SK-N-MC (cell line): Measurements from ENCODE around the gene USP26.
"Not testable (repeated sequence)": the region's sequence is repeated elsewhere in the genome, so short reads cannot be mapped to it uniquely, and the experiment has no call there.

Source experiments
- DNase-seq: peaks from one replicate; pipeline ENCODE4 v3.0.0-alpha.2; 2011; ENCODE audit warnings: low read depth, low spot score
- H3K27ac ChIP-seq: fragments of 200-600 bp; sonication (generic); 2 replicates; pipeline ENCODE4 v1.5.1; 2016; ENCODE audit warnings: mixed run types
- H3K36me3 ChIP-seq: fragments of 200-600 bp; sonication (generic); 2 replicates; pipeline ENCODE4 v1.6.1; 2017; ENCODE audit warnings: antibody characterized with exemption, low read length, mixed read lengths; ENCODE audit not compliant: insufficient read depth
- H3K4me3 ChIP-seq: fragments of 200-600 bp; sonication (generic); 2 replicates; pipeline ENCODE4 v1.5.1; 2016
- H3K9ac ChIP-seq: fragments of 200-600 bp; sonication (generic); 2 replicates; pipeline ENCODE4 v1.8.0; 2017; ENCODE audit warnings: mixed run types, mixed read lengths; ENCODE audit not compliant: insufficient read length
- H3K9me3 ChIP-seq: fragments of 200-600 bp; sonication (generic); 2 replicates; pipeline ENCODE4 v1.6.1; 2017; ENCODE audit warnings: low read depth, mild to moderate bottlenecking, antibody characterized with exemption, low read length, moderate library complexity, mixed read lengths
- EZH2 ChIP-seq: fragments of 200-600 bp; sonication (generic); IDR thresholded peaks from one replicate; pipeline ENCODE4 v1.6.1; 2017; ENCODE audit warnings: antibody characterized with exemption
- FOXP2 ChIP-seq: optimal IDR thresholded peaks from 2 replicates; pipeline ENCODE3; 2011; ENCODE audit warnings: mild to moderate bottlenecking, moderate library complexity; ENCODE audit not compliant: insufficient read depth; ENCODE audit errors: extremely low read length, control extremely low read depth
- POLR2AphosphoS5 ChIP-seq: IDR thresholded peaks from 2 replicates; pipeline ENCODE4 v1.6.1; 2012; ENCODE audit warnings: mild to moderate bottlenecking, low read depth, low read length, borderline replicate concordance

Gene USP26

GRCh38 chrX:133046601-133047000, 50.3 kb downstream of the USP26 start:
- no peak overlapping the region for H3K27ac ChIP-seq
- TF ChIP-seq POLR2AphosphoS5 (no peak), EZH2 (no peak), FOXP2 (no peak)
- no peaks in the 10 kb centered on the region for H3K9me3 ChIP-seq
- DNase-seq = no peak
- no peaks in the 10 kb centered on the region for H3K36me3 ChIP-seq
- no peak overlapping the region for H3K9ac ChIP-seq
- H3K4me3 ChIP-seq = no peak overlapping the region

- H3K9ac ChIP-seq = no peak overlapping the region
- TF ChIP-seq FOXP2 (no peak), POLR2AphosphoS5 (no peak), EZH2 (no peak)
- no peaks in the 10 kb centered on the region for H3K9me3 ChIP-seq
- no peaks in the 10 kb centered on the region for H3K36me3 ChIP-seq
- DNase-seq = peak; percentile 1
- no peak overlapping the region for H3K27ac ChIP-seq
- H3K4me3 ChIP-seq = no peak overlapping the region
These were observed 50.9 kb downstream of the USP26 start for GRCh38 chrX:133045986-133046385.

GRCh38 chrX:133044145-133044786, 52.6 kb downstream of the USP26 start:
- not testable (repeated sequence) for DNase-seq, H3K4me3 ChIP-seq, H3K36me3 ChIP-seq, H3K27ac ChIP-seq, H3K9ac ChIP-seq, H3K9me3 ChIP-seq

GRCh38 chrX:133042260-133042659, 54.6 kb downstream of the USP26 start:
- no peaks in the 10 kb centered on the region for H3K36me3 ChIP-seq
- no peak for DNase-seq
- no peak for TF ChIP-seq EZH2
- TF ChIP-seq POLR2AphosphoS5 = no peak
- TF ChIP-seq FOXP2 = no peak
- H3K4me3 ChIP-seq = no peak overlapping the region
- no peak overlapping the region for H3K27ac ChIP-seq
- H3K9me3 ChIP-seq = no peaks in the 10 kb centered on the region
- H3K9ac ChIP-seq = no peak overlapping the region

GRCh38 chrX:133033010-133033409, 63.9 kb downstream of the USP26 start:
- H3K36me3 ChIP-seq = no peaks in the 10 kb centered on the region
- no peak overlapping the region for H3K27ac ChIP-seq
- no peak for DNase-seq

GRCh38 chrX:133018229-133018628, 78.7 kb downstream of the USP26 start:
- DNase-seq = no peak
- H3K9ac ChIP-seq = no peak overlapping the region
- H3K27ac ChIP-seq = no peak overlapping the region
- no peak for TF ChIP-seq FOXP2
- no peak for TF ChIP-seq POLR2AphosphoS5
- TF ChIP-seq EZH2 = no peak
- no peak overlapping the region for H3K4me3 ChIP-seq
- H3K36me3 ChIP-seq = no peaks in the 10 kb centered on the region
- H3K9me3 ChIP-seq = no peaks in the 10 kb centered on the region

More at GRCh38 chrX:133033010-133033409, 63.9 kb downstream of the USP26 start:
- no peak overlapping the region for H3K4me3 ChIP-seq
- no peaks in the 10 kb centered on the region for H3K9me3 ChIP-seq
- no peak overlapping the region for H3K9ac ChIP-seq
- TF ChIP-seq FOXP2 (no peak), EZH2 (no peak), POLR2AphosphoS5 (no peak)

GRCh38 chrX:133007458-133007857, 89.5 kb downstream of the USP26 start:
- H3K27ac ChIP-seq = no peak overlapping the region
- TF ChIP-seq POLR2AphosphoS5 (no peak), FOXP2 (no peak), EZH2 (no peak)
- no peak for DNase-seq
- no peak overlapping the region for H3K9ac ChIP-seq
- no peaks in the 10 kb centered on the region for H3K36me3 ChIP-seq
- H3K4me3 ChIP-seq = no peak overlapping the region
- no peaks in the 10 kb centered on the region for H3K9me3 ChIP-seq

GRCh38 chrX:133005616-133006015, 91.3 kb downstream of the USP26 start:
- Histone ChIP-seq H3K9ac (no peak overlapping the region), H3K9me3 (no peaks in the 10 kb centered on the region), H3K36me3 (no peaks in the 10 kb centered on the region), H3K4me3 (no peak overlapping the region), H3K27ac (no peak overlapping the region)
- TF ChIP-seq EZH2 (no peak), POLR2AphosphoS5 (no peak), FOXP2 (no peak)
- no peak for DNase-seq

- no peak for DNase-seq
- no peak overlapping the region for H3K27ac ChIP-seq
- H3K4me3 ChIP-seq = no peak overlapping the region
- H3K36me3 ChIP-seq = no peaks in the 10 kb centered on the region
- H3K9me3 ChIP-seq = no peaks in the 10 kb centered on the region
- TF ChIP-seq EZH2 = no peak
- TF ChIP-seq FOXP2 = no peak
- no peak for TF ChIP-seq POLR2AphosphoS5
- no peak overlapping the region for H3K9ac ChIP-seq
These were observed 91.9 kb downstream of the USP26 start for GRCh38 chrX:133005042-133005441.
